ENCODE results near the gene C1orf21.

GRCh38 chr1:184556665-184557064 is 169.8 kb downstream of the C1orf21 start:
- TF ChIP-seq CTCF (conservative IDR thresholded peaks at IDR 0.05 in 1 of 2, IDR thresholded peaks at IDR 0.05 in 1 of 2; ENCODE audit: low read depth in 1 of 2, low read length in 2 of 2) (no peak), EZH2 (IDR thresholded peaks at IDR 0.05; ENCODE audit: low read length, missing control alignments) (no peak)

All from fibroblast of lung (primary cell).